Activated naive CD4-positive, alpha-beta T cell treated with anti-CD3 and anti-CD28 coated beads, Interleukin-2, amount 50 U/mL, for 16 hours (primary cell): ENCODE measurements around the gene AFAP1.

Source experiments
- DNase-seq: peaks from one replicate; pipeline ENCODE4 v3.0.0-alpha.2; 2020

AFAP1 gene

GRCh38 chr4:7839856-7840255, 99.8 kb downstream of the AFAP1 start:
- no peak for DNase-seq

- no peak for DNase-seq
These were observed 101.4 kb downstream of the AFAP1 start for GRCh38 chr4:7838136-7838782.

GRCh38 chr4:7837597-7838135, 102.0 kb downstream of the AFAP1 start:
- no peak for DNase-seq

GRCh38 chr4:7831858-7832730, 107.6 kb downstream of the AFAP1 start:
- no peak for DNase-seq

- no peak for DNase-seq
These were observed 108.3 kb downstream of the AFAP1 start for GRCh38 chr4:7831330-7831729.

- DNase-seq = no peak
These were observed 108.9 kb downstream of the AFAP1 start for GRCh38 chr4:7830747-7831146.

- DNase-seq = no peak
These were observed 109.7 kb downstream of the AFAP1 start for GRCh38 chr4:7829652-7830580.

- DNase-seq = no peak
These were observed 110.8 kb downstream of the AFAP1 start for GRCh38 chr4:7828793-7829301.

- DNase-seq = no peak
These were observed 111.5 kb downstream of the AFAP1 start for GRCh38 chr4:7828011-7828720.

GRCh38 chr4:7827566-7827965, 112.1 kb downstream of the AFAP1 start:
- no peak for DNase-seq

- no peak for DNase-seq
These were observed 112.8 kb downstream of the AFAP1 start for GRCh38 chr4:7826909-7827306.

GRCh38 chr4:7826176-7826908, 113.3 kb downstream of the AFAP1 start:
- no peak for DNase-seq

GRCh38 chr4:7824218-7824617, 115.4 kb downstream of the AFAP1 start:
- DNase-seq = no peak

- no peak for DNase-seq
These were observed 116.2 kb downstream of the AFAP1 start for GRCh38 chr4:7823416-7823824.

GRCh38 chr4:7822877-7823276, 116.8 kb downstream of the AFAP1 start:
- DNase-seq = no peak

GRCh38 chr4:7822137-7822505, 117.5 kb downstream of the AFAP1 start:
- no peak for DNase-seq

- no peak for DNase-seq
These were observed 118.2 kb downstream of the AFAP1 start for GRCh38 chr4:7821245-7822136.

GRCh38 chr4:7820031-7820818, 119.4 kb downstream of the AFAP1 start:
- DNase-seq = no peak

- no peak for DNase-seq
These were observed 120.2 kb downstream of the AFAP1 start for GRCh38 chr4:7819446-7819845.
